ENCODE results near the gene KIF6.

Gene KIF6

DNA sequence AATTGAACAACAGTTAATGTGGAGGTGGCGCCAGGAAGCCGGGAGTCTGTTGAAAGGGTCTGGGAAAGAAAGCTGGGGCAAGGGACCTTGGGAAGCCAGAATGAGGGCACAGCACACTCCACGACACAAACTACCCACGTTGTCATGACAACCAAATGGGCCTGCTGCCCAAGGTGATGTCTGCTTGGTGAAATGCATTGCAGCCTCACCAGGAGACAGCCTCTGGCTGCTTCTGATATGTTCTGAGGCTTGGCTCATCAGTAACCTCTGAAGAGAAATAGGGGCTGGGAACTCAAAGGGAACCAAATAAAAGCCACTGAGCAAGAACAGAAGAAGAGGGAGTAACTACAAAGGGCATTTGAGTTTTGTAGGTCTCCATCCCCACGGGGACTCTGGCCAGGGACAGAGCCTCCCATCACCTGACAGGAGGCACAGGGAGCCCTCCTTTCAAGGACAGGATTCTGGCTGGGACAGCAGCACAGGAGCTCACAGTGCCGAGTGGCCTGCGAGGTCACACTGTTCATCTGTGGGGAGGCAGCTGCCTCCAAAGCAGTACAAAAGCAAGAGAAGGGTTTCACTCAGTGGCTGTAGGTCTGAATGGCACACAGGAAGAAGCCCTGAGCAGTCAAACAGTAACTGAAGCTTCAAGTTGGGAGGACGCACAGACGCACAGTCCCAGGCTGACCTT is 358.1 kb downstream of the KIF6 start:
- DNase-seq, result no peak

DNA sequence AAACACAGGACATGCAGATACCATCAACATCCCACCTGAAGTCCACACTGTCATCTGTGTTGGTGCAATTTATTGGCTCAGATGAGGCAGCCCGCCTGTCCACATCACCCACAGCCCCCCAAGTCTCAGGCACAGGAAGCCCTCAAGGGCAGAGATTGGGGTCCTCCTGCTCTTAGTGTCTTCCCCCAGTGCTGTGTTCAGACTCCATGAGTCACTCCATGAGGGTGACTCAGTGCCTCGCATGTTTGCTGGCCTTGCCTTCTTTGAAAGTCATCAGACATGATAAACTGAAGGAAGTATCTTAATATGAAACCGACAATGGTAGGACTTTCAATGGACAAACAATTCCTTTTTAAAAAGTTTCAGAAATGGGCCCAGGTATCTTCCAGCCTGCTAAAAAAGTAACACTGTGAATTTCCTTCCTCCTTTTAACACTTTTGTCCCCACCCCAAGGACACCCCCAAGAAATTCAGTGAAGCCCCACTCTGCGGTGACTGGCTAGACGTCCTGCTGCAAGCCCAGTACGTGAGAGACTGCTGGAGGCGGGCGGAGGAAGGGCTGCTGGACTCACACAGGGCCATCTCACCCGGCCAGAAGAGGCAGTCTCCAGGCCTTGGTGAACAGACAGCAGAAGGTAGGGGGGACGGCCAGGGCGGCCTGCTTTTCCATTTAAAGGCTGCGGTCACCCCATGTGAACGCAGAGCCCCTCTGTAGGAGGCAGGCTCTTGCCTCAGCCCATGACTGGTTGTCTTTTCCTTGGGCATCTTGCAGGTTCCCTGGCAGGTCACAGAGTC is 359.7 kb downstream of the KIF6 start:
- peak; percentile 22 for DNase-seq

- no peak for DNase-seq
These were observed 361.9 kb downstream of the KIF6 start for GRCh38 chr6:39363280-39363679.

GRCh38 chr6:39362487-39362865 is 362.7 kb downstream of the KIF6 start:
- DNase-seq, result no peak

DNA sequence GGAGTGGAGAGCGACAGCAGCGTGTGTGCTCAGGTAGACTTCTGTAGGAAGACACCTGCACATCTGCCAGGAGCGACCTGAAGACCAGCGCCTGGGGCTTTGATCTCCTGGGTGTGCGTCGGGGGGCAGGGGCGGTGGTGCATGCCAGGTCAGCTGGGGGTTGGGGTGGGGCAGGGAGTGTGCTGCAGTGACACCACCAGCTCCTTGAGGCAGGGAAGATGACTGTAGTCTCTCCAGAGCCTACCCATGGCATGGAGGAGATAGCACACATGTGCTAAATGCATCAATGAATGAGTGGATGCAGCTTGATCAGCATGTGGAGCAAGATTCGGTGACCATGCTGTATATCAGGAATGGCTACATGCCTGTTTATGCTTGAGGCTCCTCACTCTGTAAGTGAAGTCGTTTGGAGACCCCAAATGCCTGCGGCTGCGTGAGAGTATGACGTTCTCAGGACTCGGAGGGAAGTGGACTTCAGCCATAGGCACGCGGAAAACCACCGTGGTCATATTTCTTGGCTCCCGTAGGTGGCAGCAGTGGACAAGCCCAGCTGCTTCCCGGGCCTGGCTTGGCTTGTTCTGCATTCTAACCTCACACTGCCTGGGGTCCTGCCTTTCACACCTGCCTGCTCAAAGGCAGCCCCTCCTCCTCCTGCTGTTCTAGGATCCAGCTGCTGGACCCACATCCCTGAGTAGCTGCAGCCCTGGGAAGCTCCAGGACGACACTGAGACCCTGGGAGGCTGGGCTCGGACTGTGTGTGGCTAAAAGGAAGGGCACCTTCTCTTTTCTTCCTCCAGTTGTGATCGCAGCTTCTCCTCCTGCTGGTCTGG is 363.3 kb downstream of the KIF6 start:
- peak; percentile 17 for DNase-seq

GRCh38 chr6:39360378-39360777 is 364.8 kb downstream of the KIF6 start:
- no peak for DNase-seq

GRCh38 chr6:39357998-39358686 is 367.1 kb downstream of the KIF6 start:
- DNase-seq, result no peak

GRCh38 chr6:39353698-39354315 is 371.4 kb downstream of the KIF6 start:
- no peak for DNase-seq

- DNase-seq, result no peak
These were observed 374.3 kb downstream of the KIF6 start for GRCh38 chr6:39350723-39351505.

GRCh38 chr6:39348740-39349139 is 376.5 kb downstream of the KIF6 start:
- no peak for DNase-seq

DNA sequence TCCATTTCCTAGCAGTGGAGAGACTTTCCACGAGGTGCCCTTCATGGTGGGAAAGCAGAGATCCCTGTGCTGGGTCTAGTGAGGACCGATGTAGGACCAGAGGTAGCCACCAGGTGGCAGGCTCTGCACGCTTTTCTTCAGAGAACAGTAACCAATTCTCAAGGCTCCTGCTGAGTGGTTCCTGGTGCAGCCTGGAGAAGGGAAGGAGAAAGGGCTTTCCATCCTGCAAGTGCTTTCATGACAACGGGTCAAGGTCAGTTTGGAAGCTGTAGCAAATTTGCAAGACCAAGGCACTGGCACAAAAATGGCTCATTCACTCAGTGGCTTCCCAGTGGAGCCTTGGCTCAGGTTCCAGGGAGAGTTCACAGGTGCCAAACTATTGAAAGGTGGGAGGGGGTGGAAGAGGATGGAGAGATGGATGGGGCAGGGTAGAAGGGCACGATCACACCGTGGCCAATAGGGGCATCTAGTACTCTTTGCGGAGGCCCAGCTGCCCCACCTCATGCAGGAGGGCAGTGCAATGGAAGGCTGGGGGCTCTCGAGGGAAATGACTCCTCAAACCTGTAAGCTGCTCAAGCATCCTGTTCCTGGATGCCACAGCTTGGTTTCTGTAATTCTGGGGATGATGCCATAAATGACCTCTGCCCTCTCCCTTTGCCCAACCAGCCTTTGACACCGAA is 377.2 kb downstream of the KIF6 start:
- DNase-seq, result peak; percentile 1

DNA sequence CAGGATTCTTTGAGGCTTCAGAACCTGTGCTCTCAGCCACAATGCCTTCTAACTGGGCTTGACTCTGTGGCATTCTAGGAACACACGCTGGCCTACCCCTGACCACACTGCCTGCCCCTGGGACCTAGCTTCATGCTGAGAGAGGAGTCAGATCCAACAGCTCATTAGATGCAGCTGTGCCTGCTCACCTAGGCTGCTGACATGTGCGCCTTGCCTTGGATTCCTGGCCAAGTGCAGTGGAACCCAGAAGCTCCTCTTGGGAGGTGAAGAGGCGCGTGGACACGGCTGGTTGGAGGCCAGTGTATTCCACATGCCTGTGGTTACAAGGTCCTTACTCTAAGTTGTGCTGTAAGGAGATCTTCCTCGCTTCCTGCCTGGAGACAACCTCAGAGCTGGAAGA is 378.0 kb downstream of the KIF6 start:
- no peak for DNase-seq

- no peak for DNase-seq
These were observed 380.4 kb downstream of the KIF6 start for GRCh38 chr6:39344821-39345280.

DNA sequence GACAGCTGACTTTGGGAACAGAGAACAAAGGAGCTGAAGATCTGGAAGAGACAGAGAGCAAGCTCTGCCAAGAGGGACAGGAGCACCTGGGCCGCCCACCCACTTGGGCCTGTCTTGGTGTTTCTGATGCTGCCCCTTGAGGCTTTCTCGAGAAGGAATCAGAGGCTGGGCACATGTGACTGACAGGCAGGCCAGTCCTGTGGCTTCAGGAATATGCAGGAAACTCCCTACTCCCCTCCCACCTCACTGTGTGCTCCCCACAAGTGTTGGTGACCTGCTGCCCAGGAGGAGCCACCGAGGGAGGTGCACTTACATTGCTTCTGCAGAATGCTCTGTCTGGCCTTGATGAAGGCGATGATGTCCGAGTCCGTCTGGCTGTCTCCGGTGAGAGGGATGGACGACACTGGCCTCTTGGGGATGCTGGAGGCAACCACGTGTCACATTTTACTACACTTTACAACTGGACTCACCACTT is 381.8 kb downstream of the KIF6 start:
- no peak for DNase-seq

DNA sequence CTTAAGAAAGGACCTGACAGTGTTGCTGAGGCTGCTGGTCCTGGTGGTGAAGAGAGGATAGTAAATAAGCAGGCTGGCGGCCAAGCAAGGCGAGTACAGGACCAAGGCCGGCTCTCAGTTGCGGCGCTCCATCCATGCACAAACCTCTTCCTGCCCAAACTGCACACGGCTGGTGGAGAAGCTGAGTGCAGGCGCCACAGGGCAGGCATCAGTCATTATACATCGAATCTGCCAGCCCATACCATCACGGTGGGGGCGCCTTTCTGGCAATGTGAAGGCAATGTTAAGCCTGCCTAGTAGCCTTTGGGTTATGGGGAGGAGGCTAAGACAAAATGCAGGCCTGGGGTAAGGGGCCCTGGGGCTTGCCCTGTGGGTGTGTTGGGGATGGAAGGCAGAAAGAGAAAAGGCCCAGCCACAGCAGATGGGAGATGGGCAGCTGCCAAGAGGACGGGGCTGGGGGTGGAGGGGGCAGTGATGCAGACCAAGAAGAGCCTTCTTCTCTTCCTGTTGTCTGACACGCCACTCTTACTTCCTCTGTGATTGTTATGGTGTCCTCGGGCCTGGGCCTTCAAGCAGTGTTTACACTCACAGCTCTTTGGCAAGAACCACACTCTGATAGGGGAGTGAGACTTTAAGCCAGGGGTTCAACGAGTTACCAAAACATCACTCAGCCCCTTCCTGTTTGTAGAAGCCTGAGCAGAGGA is 382.4 kb downstream of the KIF6 start:
- no peak for DNase-seq

GRCh38 chr6:39341937-39342336 is 383.3 kb downstream of the KIF6 start:
- DNase-seq, result no peak

- no peak for DNase-seq
These were observed 383.9 kb downstream of the KIF6 start for GRCh38 chr6:39341352-39341751.

DNA sequence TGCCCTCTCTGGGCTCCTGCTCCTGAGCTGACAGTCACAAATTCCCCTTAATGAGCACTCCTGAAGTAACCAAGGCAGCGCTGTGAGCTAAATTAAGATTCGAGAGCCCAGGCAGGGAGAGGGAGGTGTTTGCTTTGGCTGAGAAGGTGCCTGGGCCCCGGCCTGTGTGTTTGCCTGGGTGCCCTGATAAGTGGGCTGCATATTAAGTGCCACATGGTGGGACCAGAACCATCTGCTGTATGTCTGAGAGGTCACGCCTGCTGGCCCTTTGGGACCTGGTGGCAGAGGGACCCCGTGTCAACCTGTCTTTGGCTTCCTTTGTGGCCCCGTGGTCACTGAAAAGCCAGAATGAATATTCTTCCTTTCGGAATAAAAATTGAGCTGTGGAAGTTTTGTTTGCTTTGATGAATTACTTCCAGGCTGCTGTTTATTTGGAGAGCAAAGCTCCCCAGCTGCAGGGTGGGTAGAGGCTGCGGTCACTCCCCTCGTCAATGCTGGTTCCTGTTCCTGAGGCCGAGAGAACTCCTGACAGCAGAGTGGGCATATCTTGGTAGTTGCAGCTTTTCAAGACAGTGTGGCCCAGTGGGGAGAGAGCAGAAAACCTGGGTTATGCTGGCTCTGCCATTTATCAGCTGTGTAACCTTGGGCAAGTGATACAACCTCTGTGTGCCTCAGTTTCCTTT is 385.2 kb downstream of the KIF6 start:
- no peak for DNase-seq

GRCh38 chr6:39339096-39339867 is 385.9 kb downstream of the KIF6 start:
- no peak for DNase-seq

All from amniotic stem cell (primary cell).